AG08395 (cell line): ENCODE results near the gene SHANK2.
A peak's percentile ranks its signal among the peaks of the same experiment; 100 is the strongest.
"Not testable (repeated sequence)": the region's sequence is repeated elsewhere in the genome, so short reads cannot be mapped to it uniquely, and the experiment has no call there.

ENCODE experiments used
- DNase-seq: peaks from one replicate; pipeline ENCODE4 v3.0.0; 2012; ENCODE audit warnings: mixed read lengths, low spot score

SHANK2 gene

GRCh38 chr11:71245601-71246391, 6.6 kb downstream of the SHANK2 start:
- no peak for DNase-seq

GRCh38 chr11:71244116-71244810, 8.1 kb downstream of the SHANK2 start:
- peak; percentile 67 for DNase-seq

- DNase-seq = no peak
Measured at GRCh38 chr11:71242391-71242790, 10.0 kb downstream of the SHANK2 start.

GRCh38 chr11:71241721-71242259, 10.6 kb downstream of the SHANK2 start:
- DNase-seq = no peak

GRCh38 chr11:71240865-71241691, 11.3 kb downstream of the SHANK2 start:
- peak; percentile 47 for DNase-seq

- no peak for DNase-seq
Measured at GRCh38 chr11:71240061-71240690, 12.2 kb downstream of the SHANK2 start.

- DNase-seq = no peak
Measured at GRCh38 chr11:71239581-71239980, 12.8 kb downstream of the SHANK2 start.

GRCh38 chr11:71238941-71239340, 13.4 kb downstream of the SHANK2 start:
- no peak for DNase-seq

GRCh38 chr11:71238285-71238875, 14.0 kb downstream of the SHANK2 start:
- DNase-seq = no peak

GRCh38 chr11:71237853-71238252, 14.5 kb downstream of the SHANK2 start:
- no peak for DNase-seq

- no peak for DNase-seq
Measured at GRCh38 chr11:71236836-71237475, 15.4 kb downstream of the SHANK2 start.

- DNase-seq = no peak
Measured at GRCh38 chr11:71235719-71236118, 16.7 kb downstream of the SHANK2 start.

GRCh38 chr11:71233896-71234852, 18.2 kb downstream of the SHANK2 start:
- not testable (repeated sequence) for DNase-seq

- DNase-seq = no peak
Measured at GRCh38 chr11:71232364-71232763, 20.0 kb downstream of the SHANK2 start.

- no peak for DNase-seq
Measured at GRCh38 chr11:71228961-71229360, 23.4 kb downstream of the SHANK2 start.

GRCh38 chr11:71227058-71227659, 25.2 kb downstream of the SHANK2 start:
- no peak for DNase-seq

- no peak for DNase-seq
Measured at GRCh38 chr11:71223671-71224660, 28.4 kb downstream of the SHANK2 start.

GRCh38 chr11:71223081-71223405, 29.3 kb downstream of the SHANK2 start:
- DNase-seq = no peak
